Bronchial epithelial cell (primary cell): ENCODE measurements around the gene KCNN3. TPM values are rescaled to one million over a fixed set of nuclear protein-coding genes. Genes with fewer than 3 reads are reported as not detected.

Source experiments
- DNase-seq: peaks from one replicate; pipeline ENCODE4 v3.0.0-alpha.2; 2010; ENCODE audit warnings: low read depth
- FAIRE-seq: peaks from 2 replicates; lab custom pipeline; 2011; peaks lifted over from hg19 to GRCh38; lab: Jason Lieb, UNC
- H3K27me3 ChIP-seq: 2 replicates; pipeline ENCODE4 v1.5.1; 2011; ENCODE audit warnings: low read length; ENCODE audit not compliant: control insufficient read depth, insufficient read depth
- H3K36me3 ChIP-seq: 2 replicates; pipeline ENCODE4 v1.5.1; 2011; ENCODE audit warnings: low read length; ENCODE audit not compliant: control insufficient read depth, insufficient read depth
- H3K4me3 ChIP-seq: 2 replicates; pipeline ENCODE4 v1.5.1; 2011; ENCODE audit warnings: mild to moderate bottlenecking, low read depth, low read length, control low read depth
- total RNA-seq: library from RNA; depleted of rRNA; stranded (reverse); fragments of >200 nt; gene quantifications from 2 replicates; pipeline ENCODE4 v1.2.1, GENCODE V29; 2014
- TF ChIP-seq, protein P1 (sequence below): IDR thresholded peaks from 2 replicates; pipeline ENCODE4 v1.5.1; 2011; ENCODE audit warnings: mild to moderate bottlenecking, moderate library complexity, low read length, control low read depth, inconsistent platforms; ENCODE audit not compliant: insufficient read depth, severe bottlenecking

The KCNN3 gene
- total RNA-seq, 1 donor from 2014 or later: under 0.01 TPM

DNA sequence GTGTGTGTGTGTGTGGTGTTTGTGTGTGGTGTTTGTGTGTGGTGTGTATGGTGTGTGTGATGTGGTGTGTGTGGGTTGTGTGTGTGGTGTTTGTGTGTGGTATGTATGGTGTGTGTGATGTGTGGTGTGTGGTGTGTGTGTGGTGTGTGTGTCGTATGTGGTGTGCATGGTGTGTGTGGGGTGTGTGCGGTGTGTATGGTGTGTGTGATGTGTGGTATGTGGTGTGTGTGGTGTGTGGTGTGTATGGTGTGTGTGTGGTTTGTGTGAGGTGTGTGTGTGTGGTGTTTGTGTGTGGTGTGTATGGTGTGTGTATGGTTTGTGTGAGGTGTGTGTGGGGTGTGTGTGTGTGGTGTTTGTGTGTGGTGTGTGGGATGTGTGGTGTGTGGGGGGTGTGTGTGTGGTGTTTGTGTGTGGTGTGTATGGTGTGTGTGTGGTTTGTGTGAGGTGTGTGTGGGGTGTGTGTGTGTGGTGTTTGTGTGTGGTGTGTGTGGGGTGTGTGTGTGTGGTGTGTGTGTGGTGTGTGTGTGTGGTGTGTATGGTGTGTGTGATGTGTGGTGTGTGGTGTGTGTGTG is 155.9 kb downstream of the KCNN3 start:
- no peaks in the 10 kb centered on the region for H3K36me3 ChIP-seq
- no peak overlapping the region for H3K4me3 ChIP-seq
- no peaks in the 10 kb centered on the region for H3K27me3 ChIP-seq
- FAIRE-seq (peak; percentile 100), DNase-seq (no peak)
- TF ChIP-seq, protein P1, sequence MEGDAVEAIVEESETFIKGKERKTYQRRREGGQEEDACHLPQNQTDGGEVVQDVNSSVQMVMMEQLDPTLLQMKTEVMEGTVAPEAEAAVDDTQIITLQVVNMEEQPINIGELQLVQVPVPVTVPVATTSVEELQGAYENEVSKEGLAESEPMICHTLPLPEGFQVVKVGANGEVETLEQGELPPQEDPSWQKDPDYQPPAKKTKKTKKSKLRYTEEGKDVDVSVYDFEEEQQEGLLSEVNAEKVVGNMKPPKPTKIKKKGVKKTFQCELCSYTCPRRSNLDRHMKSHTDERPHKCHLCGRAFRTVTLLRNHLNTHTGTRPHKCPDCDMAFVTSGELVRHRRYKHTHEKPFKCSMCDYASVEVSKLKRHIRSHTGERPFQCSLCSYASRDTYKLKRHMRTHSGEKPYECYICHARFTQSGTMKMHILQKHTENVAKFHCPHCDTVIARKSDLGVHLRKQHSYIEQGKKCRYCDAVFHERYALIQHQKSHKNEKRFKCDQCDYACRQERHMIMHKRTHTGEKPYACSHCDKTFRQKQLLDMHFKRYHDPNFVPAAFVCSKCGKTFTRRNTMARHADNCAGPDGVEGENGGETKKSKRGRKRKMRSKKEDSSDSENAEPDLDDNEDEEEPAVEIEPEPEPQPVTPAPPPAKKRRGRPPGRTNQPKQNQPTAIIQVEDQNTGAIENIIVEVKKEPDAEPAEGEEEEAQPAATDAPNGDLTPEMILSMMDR: no peak

GRCh38 chr1:154713005-154713404 is 157.1 kb downstream of the KCNN3 start:
- FAIRE-seq (no peak), DNase-seq (no peak)
- Histone ChIP-seq H3K4me3 (no peak overlapping the region), H3K27me3 (no peaks in the 10 kb centered on the region), H3K36me3 (no peaks in the 10 kb centered on the region)
- TF ChIP-seq, protein P1: no peak

- Histone ChIP-seq H3K4me3 (no peak overlapping the region), H3K36me3 (no peaks in the 10 kb centered on the region), H3K27me3 (no peaks in the 10 kb centered on the region)
- FAIRE-seq (no peak), DNase-seq (no peak)
- TF ChIP-seq, protein P1: no peak
These were observed 157.8 kb downstream of the KCNN3 start for GRCh38 chr1:154712166-154712810.

DNA sequence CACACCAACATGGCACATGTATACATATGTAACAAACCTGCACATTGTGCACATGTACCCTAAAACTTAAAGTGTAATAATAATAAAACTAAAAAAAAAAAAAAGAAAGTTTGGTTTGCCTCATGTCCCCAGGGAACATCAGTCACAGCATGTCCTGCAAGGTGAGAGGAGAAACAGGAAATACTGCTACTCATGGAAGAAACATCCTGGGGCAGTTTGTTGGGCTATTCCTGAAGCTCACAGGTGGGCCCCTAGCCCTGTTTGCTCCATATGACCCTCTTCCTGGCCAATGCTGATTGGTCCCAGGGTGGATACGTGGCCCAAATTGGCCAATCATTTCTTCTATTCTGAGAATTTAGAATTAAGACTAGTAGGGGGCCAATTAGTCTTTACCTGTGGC is 158.7 kb downstream of the KCNN3 start:
- Histone ChIP-seq H3K36me3 (no peaks in the 10 kb centered on the region), H3K4me3 (no peak overlapping the region), H3K27me3 (no peaks in the 10 kb centered on the region)
- DNase-seq: peak; percentile 50
- no peak for FAIRE-seq
- TF ChIP-seq, protein P1: no peak

GRCh38 chr1:154710106-154710505 is 160.0 kb downstream of the KCNN3 start:
- no peak for DNase-seq
- H3K4me3 ChIP-seq: no peak overlapping the region
- no peak for FAIRE-seq
- TF ChIP-seq, protein P1: no peak
- peaks cover 2% of the 10 kb centered on the region for H3K27me3 ChIP-seq
- H3K36me3 ChIP-seq: no peaks in the 10 kb centered on the region
